Omental fat pad (tissue), 4 donors: ENCODE results near the gene ILDR2. TPM values are rescaled to one million over a fixed set of nuclear protein-coding genes. Genes with fewer than 3 reads are reported as not detected.

Experiments
- ATAC-seq: fragments of 150-250 bp; one replicate; pipeline ENCODE4 v1.9.1; 2016; ENCODE audit warnings: mild to moderate bottlenecking, moderate library complexity; ENCODE audit not compliant: low FRiP score
- DNase-seq: peaks from one replicate; pipeline ENCODE4 v3.0.0-alpha.2; 2019; ENCODE audit warnings: low spot score
- CTCF ChIP-seq, 3 donors: fragments of 450-650 bp; IDR thresholded peaks; one replicate each; pipeline ENCODE4 v1.5.1; 2016 to 2017; ENCODE audit warnings: antibody characterized with exemption in 3 of 3, mild to moderate bottlenecking in 3 of 3, moderate library complexity in 2 of 3
- total RNA-seq, 4 donors: library from RNA; depleted of rRNA; stranded (reverse); fragments of >200 nt; gene quantifications; one replicate each; pipeline ENCODE4 v1.1.0, GENCODE V29; 2016

The ILDR2 gene
- total RNA-seq, 4 donors from 2014 or later, result 3.5 to 15.3 (median 6.1) TPM; not detected in 1

- no peak for TF ChIP-seq CTCF (IDR thresholded peaks at IDR 0.05)
- ATAC-seq (no peak), DNase-seq (no peak)
Measured at GRCh38 chr1:166972193-166972592, 3.1 kb downstream of the ILDR2 start.

GRCh38 chr1:166971252-166971651, 4.1 kb downstream of the ILDR2 start:
- no peak for DNase-seq
- no peak for ATAC-seq
- TF ChIP-seq CTCF (IDR thresholded peaks at IDR 0.05), result no peak

- TF ChIP-seq CTCF (IDR thresholded peaks at IDR 0.05), result no peak
- DNase-seq, result no peak
- no peak for ATAC-seq
Measured at GRCh38 chr1:166969074-166969677, 6.2 kb downstream of the ILDR2 start.

DNA sequence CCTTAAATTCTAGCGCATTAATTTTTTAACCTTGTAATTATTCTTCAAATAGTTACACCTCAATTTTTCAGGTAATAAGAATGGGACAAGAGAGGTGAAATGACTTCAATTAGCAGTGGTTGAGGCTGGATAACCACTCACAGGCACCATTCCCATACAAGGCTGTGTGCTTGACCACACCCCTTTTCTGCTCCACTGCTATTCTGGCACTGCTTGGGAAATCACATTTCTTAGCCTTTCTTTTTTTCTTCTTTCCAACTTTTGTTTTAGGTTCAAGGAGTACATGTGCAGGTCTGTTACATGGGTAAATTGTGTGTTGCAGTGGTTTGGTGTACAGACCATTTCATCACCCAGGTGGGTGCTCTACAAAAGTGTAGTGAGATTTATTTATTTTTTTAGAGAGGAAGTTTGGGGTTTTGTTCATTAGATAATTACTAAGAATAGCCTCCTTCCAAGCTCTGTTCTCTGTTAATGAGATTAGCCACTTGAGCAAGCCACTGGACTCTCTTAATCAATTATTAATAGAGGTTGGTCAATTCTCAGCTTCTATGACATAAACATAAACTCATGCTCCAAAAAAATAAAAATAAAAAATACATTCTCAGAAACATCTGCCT, 14.4 kb downstream of the ILDR2 start:
- TF ChIP-seq CTCF (IDR thresholded peaks at IDR 0.05), result no peak
- ATAC-seq, result no peak
- DNase-seq, result no peak

DNA sequence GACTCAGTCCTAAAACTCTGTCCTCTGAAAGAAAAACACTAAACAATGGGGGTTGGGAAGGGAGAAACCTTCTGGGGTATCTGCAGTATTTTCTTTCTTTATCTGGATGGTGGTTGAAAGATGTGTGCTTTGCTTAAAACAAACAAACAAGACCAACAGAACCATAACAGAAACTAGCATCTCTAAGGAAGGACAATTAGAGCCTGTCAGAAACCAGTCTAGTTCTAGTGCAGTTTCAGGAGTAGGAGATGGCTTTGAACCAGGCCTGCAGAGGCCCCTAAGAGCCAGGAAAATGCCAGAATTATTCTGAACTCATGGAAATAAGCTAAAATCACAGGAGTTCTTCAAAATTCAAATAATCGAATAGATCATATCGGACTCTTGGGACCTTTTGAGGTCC, 18.5 kb downstream of the ILDR2 start:
- TF ChIP-seq CTCF (IDR thresholded peaks at IDR 0.05), result no peak
- DNase-seq (no peak), ATAC-seq (no peak)

- DNase-seq (no peak), ATAC-seq (no peak)
- TF ChIP-seq CTCF (IDR thresholded peaks at IDR 0.05), result no peak
Measured at GRCh38 chr1:166956057-166956850, 19.1 kb downstream of the ILDR2 start.
